Neural progenitor cell (in vitro differentiated cells): ENCODE measurements around the gene DIAPH3. TPM values are rescaled to one million over a fixed set of nuclear protein-coding genes. Genes with fewer than 3 reads are reported as not detected.

Source experiments
- DNase-seq: peaks from one replicate; pipeline ENCODE4 v3.0.0-alpha.2; 2016; ENCODE audit warnings: low spot score
- H2AFZ ChIP-seq: fragments of 200-600 bp; sonication (generic); replicated peaks from 2 replicates; pipeline ENCODE4 v1.6.1; 2016; ENCODE audit warnings: antibody characterized with exemption
- H3F3A ChIP-seq: fragments of 200-600 bp; sonication (generic); 2 replicates; pipeline ENCODE4 v1.6.1; 2016; ENCODE audit warnings: antibody characterized with exemption, low read depth
- H3K27ac ChIP-seq: fragments of 200-600 bp; sonication (generic); 2 replicates; pipeline ENCODE4 v1.5.1; 2016; ENCODE audit warnings: mild to moderate bottlenecking
- H3K27me3 ChIP-seq: fragments of 200-600 bp; sonication (generic); 2 replicates; pipeline ENCODE4 v1.6.1; 2016; ENCODE audit warnings: mild to moderate bottlenecking, moderate library complexity
- H3K36me3 ChIP-seq: fragments of 200-600 bp; sonication (generic); 2 replicates; pipeline ENCODE4 v1.5.1; 2016
- H3K4me1 ChIP-seq: fragments of 200-600 bp; sonication (generic); 2 replicates; pipeline ENCODE4 v1.6.1; 2016; ENCODE audit warnings: mixed run types
- H3K4me2 ChIP-seq: fragments of 200-600 bp; sonication (generic); 2 replicates; pipeline ENCODE4 v1.6.1; 2016
- H3K4me3 ChIP-seq: fragments of 200-600 bp; sonication (generic); 2 replicates; pipeline ENCODE4 v1.5.1; 2016
- H3K79me2 ChIP-seq: fragments of 200-600 bp; sonication (generic); 2 replicates; pipeline ENCODE4 v1.6.1; 2016; ENCODE audit warnings: low read depth
- H3K9ac ChIP-seq: fragments of 200-600 bp; sonication (generic); 2 replicates; pipeline ENCODE4 v1.6.1; 2016
- H3K9me3 ChIP-seq: fragments of 200-600 bp; sonication (generic); 2 replicates; pipeline ENCODE4 v1.5.1; 2016; ENCODE audit warnings: low read depth
- H4K20me1 ChIP-seq: fragments of 200-600 bp; sonication (generic); 2 replicates; pipeline ENCODE4 v1.6.1; 2016; ENCODE audit warnings: low read depth
- H3K27ac Mint-ChIP-seq: 3 replicates; pipeline ENCODE4 v1.8.0; 2021; ENCODE audit warnings: mixed read lengths
- H3K27me3 Mint-ChIP-seq: 2 replicates; pipeline ENCODE4 v1.8.0; 2022; ENCODE audit warnings: low read depth, mild to moderate bottlenecking, inconsistent platforms, moderate library complexity, mixed read lengths; ENCODE audit not compliant: insufficient read depth
- H3K36me3 Mint-ChIP-seq: 3 replicates; pipeline ENCODE4 v1.8.0; 2021; ENCODE audit warnings: mixed read lengths
- H3K4me1 Mint-ChIP-seq: 3 replicates; pipeline ENCODE4 v1.8.0; 2021; ENCODE audit warnings: mixed read lengths
- H3K4me3 Mint-ChIP-seq: 3 replicates; pipeline ENCODE4 v1.8.0; 2021; ENCODE audit warnings: mild to moderate bottlenecking, moderate library complexity, mixed read lengths
- H3K9me3 Mint-ChIP-seq: 3 replicates; pipeline ENCODE4 v1.8.0; 2020; ENCODE audit warnings: mixed read lengths
- EZH2 ChIP-seq: fragments of 200-600 bp; sonication (generic); IDR thresholded peaks from 2 replicates; pipeline ENCODE4 v1.6.1; 2017; ENCODE audit warnings: antibody characterized with exemption, mild to moderate bottlenecking, moderate library complexity
- EZH2phosphoT487 ChIP-seq: fragments of 200-600 bp; sonication (generic); IDR thresholded peaks from 2 replicates; pipeline ENCODE4 v1.6.1; 2017; ENCODE audit warnings: antibody characterized with exemption
- total RNA-seq: library from RNA; depleted of rRNA; stranded (reverse); fragments of >200 nt; gene quantifications from 2 replicates; pipeline ENCODE4 v1.2.3, GENCODE V29; 2015; ENCODE audit warnings: low replicate concordance
- TF ChIP-seq, protein P1 (sequence below): fragments of 200-600 bp; sonication (generic); IDR thresholded peaks from 2 replicates; pipeline ENCODE4 v1.5.1; 2017; ENCODE audit warnings: antibody characterized with exemption, mild to moderate bottlenecking

The DIAPH3 gene
- total RNA-seq, 1 donor from 2014 or later: 51.5 TPM

DNA sequence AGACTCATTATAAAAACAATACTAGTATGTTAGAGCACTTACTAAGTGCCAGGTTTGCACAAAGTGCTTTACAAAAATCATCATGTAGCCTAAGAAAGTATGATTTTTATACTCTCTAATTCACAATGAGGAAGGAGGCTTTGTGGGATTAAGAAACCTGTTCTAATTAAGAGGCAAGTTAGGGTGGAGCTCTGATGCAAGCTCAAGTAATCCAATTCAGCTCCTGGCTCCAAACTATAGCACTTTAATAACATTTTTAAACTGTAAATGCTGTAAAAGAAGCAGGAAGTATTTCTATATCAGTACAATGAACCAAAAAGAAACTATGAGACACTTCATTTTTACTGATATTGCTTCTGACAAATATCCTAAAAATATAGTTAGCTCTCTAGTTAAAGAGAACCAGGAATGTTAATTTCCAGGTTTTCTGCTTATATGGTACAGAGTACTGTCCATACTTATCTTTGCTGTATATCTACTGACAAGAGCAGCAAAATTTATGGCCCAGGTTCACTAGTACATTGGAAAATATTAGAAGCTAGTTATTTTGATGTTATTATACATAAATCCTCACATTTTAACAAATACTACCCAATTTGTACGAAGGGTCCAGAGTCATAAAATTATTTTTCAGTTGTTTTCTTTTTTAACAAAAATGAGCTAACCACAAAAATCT lies 482.0 kb downstream of the DIAPH3 start:
- no peaks in the 10 kb centered on the region for H3K9me3 Mint-ChIP-seq
- no peaks in the 10 kb centered on the region for H3K36me3 ChIP-seq
- DNase-seq: no peak
- H3K36me3 Mint-ChIP-seq: no peaks in the 10 kb centered on the region
- no peaks in the 10 kb centered on the region for H4K20me1 ChIP-seq
- H3K27ac ChIP-seq: no peak overlapping the region
- H2AFZ ChIP-seq: no peak overlapping the region
- H3K27me3 Mint-ChIP-seq: no peaks in the 10 kb centered on the region
- H3K9me3 ChIP-seq: no peaks in the 10 kb centered on the region
- TF ChIP-seq, protein P1, sequence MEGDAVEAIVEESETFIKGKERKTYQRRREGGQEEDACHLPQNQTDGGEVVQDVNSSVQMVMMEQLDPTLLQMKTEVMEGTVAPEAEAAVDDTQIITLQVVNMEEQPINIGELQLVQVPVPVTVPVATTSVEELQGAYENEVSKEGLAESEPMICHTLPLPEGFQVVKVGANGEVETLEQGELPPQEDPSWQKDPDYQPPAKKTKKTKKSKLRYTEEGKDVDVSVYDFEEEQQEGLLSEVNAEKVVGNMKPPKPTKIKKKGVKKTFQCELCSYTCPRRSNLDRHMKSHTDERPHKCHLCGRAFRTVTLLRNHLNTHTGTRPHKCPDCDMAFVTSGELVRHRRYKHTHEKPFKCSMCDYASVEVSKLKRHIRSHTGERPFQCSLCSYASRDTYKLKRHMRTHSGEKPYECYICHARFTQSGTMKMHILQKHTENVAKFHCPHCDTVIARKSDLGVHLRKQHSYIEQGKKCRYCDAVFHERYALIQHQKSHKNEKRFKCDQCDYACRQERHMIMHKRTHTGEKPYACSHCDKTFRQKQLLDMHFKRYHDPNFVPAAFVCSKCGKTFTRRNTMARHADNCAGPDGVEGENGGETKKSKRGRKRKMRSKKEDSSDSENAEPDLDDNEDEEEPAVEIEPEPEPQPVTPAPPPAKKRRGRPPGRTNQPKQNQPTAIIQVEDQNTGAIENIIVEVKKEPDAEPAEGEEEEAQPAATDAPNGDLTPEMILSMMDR: no peak
- TF ChIP-seq EZH2phosphoT487 (no peak), EZH2 (no peak)
- no peaks in the 10 kb centered on the region for H3K79me2 ChIP-seq
- no peak overlapping the region for H3K4me3 Mint-ChIP-seq
- H3K27ac Mint-ChIP-seq: no peak overlapping the region
- H3K27me3 ChIP-seq: no peaks in the 10 kb centered on the region
- no peak overlapping the region for H3K9ac ChIP-seq
- H3F3A ChIP-seq: no peaks in the 10 kb centered on the region
- no peak overlapping the region for H3K4me2 ChIP-seq
- H3K4me3 ChIP-seq: no peak overlapping the region
- peaks cover 43% of the 10 kb centered on the region for H3K4me1 ChIP-seq
- H3K4me1 Mint-ChIP-seq: peaks cover 18% of the 10 kb centered on the region

DNA sequence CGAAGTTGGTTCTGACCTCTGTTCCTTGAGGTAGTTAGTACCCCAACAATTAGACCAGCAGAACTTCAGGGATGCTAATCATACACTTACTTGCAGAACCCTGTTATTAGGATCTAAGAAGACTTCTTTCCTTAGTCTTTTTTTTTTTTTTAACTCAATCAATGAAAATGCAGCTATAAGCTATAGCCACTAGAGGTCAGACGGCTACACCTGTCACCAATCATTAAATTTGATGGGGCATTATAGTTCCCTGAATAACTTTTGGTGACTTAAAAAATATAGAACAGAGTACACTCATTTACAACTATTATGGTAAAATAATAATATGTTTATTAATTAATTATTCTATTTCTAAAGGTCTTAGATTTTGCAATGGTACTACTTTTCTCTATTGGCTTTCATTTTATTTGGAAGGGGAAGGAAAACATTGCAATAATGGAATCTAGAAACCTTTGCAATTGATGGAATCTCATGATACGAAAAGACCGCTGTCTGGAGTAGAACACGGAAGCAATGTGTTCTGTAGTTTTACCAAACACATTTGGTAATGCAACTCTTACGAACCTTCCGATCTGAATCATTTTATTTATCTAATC lies 483.2 kb downstream of the DIAPH3 start:
- no peak overlapping the region for H3K27ac ChIP-seq
- no peak overlapping the region for H2AFZ ChIP-seq
- Mint-ChIP-seq H3K27me3 (no peaks in the 10 kb centered on the region), H3K9me3 (no peaks in the 10 kb centered on the region), H3K4me1 (peaks cover 16% of the 10 kb centered on the region), H3K27ac (no peak overlapping the region), H3K4me3 (no peak overlapping the region), H3K36me3 (no peaks in the 10 kb centered on the region)
- H4K20me1 ChIP-seq: no peaks in the 10 kb centered on the region
- H3K36me3 ChIP-seq: no peaks in the 10 kb centered on the region
- H3F3A ChIP-seq: no peaks in the 10 kb centered on the region
- no peak for TF ChIP-seq EZH2phosphoT487
- TF ChIP-seq, protein P1: peak; percentile 81
- no peaks in the 10 kb centered on the region for H3K9me3 ChIP-seq
- no peak overlapping the region for H3K4me2 ChIP-seq
- H3K4me1 ChIP-seq: peaks cover 31% of the 10 kb centered on the region
- DNase-seq: peak; percentile 35
- no peaks in the 10 kb centered on the region for H3K79me2 ChIP-seq
- no peaks in the 10 kb centered on the region for H3K27me3 ChIP-seq
- H3K4me3 ChIP-seq: no peak overlapping the region
- H3K9ac ChIP-seq: no peak overlapping the region

DNA sequence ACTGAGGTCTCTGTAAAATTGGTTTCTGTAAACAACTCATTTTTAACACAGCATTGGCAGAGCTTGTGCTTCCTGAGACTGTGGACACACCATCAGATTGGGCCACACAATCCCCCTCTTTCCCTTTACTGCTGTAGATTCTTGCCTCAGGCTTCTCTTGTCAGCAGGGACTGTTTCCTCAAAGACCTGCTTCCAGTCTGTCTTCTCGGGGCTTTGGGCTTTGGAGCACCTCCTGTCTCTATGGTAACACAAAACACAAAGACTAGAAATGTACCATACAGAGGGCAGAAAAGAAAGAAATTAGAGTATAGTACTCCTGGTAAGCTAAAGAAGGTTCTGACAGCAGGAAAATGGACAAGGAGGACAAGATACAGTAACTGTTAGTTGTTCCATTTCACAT lies 484.5 kb downstream of the DIAPH3 start:
- Histone ChIP-seq H3K4me1 (peaks cover 18% of the 10 kb centered on the region), H3K36me3 (no peaks in the 10 kb centered on the region), H2AFZ (no peak overlapping the region), H3K9me3 (no peaks in the 10 kb centered on the region), H3K4me2 (peak overlapping the region; percentile 19), H3K27me3 (no peaks in the 10 kb centered on the region), H3K9ac (no peak overlapping the region), H3K4me3 (no peak overlapping the region), H3K27ac (no peak overlapping the region), H3F3A (no peaks in the 10 kb centered on the region), H4K20me1 (no peaks in the 10 kb centered on the region), H3K79me2 (no peaks in the 10 kb centered on the region)
- peak; percentile 42 for DNase-seq
- no peak overlapping the region for H3K4me3 Mint-ChIP-seq
- H3K36me3 Mint-ChIP-seq: no peaks in the 10 kb centered on the region
- H3K4me1 Mint-ChIP-seq: peaks cover 16% of the 10 kb centered on the region
- TF ChIP-seq EZH2 (no peak), EZH2phosphoT487 (no peak)
- TF ChIP-seq, protein P1: no peak
- no peaks in the 10 kb centered on the region for H3K27me3 Mint-ChIP-seq
- no peak overlapping the region for H3K27ac Mint-ChIP-seq
- no peaks in the 10 kb centered on the region for H3K9me3 Mint-ChIP-seq
